ENCODE data around the gene DIO3. TPM values are rescaled to one million over a fixed set of nuclear protein-coding genes. Genes with fewer than 3 reads are reported as not detected.
A peak's percentile ranks its signal among the peaks of the same experiment; 100 is the strongest.

DIO3 gene
- total RNA-seq, 1 donor, result not detected

DNA sequence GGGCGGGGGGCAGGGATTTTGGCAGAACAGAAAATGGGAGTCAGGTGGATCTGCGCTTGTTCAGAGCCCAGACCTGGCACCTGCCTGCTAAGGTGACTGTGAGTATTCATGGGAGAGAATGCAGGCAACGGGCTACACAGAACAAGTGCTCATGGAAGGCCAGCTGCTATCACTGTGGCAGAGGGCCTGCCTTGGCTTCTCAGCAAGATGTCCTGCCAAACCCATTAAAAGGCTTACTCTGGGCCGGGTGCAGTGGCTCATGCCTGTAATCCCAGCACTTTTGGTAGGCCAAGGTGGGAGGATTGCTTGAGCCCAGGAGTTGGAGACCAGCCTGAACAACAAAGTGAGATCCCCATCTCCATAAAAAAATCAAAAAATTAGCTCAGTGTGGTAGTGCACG, 21.0 kb downstream of the DIO3 start:
- no peak overlapping the region for H3K4me3 ChIP-seq (ENCODE audit: low read depth, low read length)
- no peak for TF ChIP-seq CTCF (IDR thresholded peaks at IDR 0.05; ENCODE audit: insufficient read depth, low read depth, low read length)
- no peak for DNase-seq (ENCODE audit: low read depth)

DNA sequence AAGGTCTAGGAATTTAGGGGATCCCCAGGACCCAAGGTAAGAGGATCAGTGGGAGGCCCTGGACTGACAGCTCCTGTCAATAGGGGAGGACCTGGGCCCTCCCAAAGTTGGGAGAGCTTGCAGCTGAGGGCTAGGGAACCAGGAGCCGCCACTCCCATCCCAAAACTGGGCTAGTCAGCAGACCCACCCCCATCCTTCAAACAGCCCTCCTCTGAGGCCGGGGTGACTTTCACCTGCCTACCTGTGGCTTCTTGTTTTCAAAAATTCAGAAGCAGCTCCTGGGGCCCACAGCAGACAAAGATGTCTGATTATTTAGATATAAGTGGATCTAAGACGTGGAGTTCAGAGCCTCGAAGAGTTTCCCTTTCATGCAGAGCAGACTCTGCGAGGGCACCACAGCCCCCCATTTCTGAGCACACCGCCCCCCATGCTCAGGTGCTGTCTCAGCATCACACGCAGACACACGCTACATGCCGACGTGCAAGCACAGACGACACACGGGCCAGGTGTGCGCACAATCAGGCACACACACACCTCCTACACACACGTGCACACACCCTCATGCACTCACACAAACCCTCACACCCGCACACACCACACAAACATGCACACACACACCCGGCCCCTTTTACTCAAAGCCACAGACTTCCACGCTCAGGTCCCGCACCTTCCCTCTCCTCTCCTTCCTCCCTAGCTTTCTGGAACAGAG, 21.9 kb downstream of the DIO3 start:
- no peak for DNase-seq (ENCODE audit: low read depth)
- no peak overlapping the region for H3K4me3 ChIP-seq (ENCODE audit: low read depth, low read length)
- no peak for TF ChIP-seq CTCF (IDR thresholded peaks at IDR 0.05; ENCODE audit: insufficient read depth, low read depth, low read length)

DNA sequence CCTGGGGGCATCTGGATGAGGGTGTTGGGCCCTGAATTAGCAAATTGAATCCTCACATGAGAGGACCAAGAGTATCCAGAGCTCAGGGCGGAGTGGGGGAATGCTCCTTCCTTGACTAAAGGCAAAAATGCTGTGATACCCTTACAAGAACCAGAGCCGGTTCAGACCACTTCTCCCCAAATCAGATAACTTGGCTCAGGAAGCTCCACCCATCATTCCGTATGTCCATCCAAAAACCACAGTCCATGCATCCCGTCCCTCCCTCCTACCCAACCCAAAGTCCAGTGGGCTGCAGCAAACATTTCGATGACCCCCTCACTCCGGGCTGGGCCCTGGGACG, 22.4 kb downstream of the DIO3 start:
- DNase-seq (ENCODE audit: low read depth), result no peak
- no peak for TF ChIP-seq CTCF (IDR thresholded peaks at IDR 0.05; ENCODE audit: insufficient read depth, low read depth, low read length)
- no peak overlapping the region for H3K4me3 ChIP-seq (ENCODE audit: low read depth, low read length)

DNA sequence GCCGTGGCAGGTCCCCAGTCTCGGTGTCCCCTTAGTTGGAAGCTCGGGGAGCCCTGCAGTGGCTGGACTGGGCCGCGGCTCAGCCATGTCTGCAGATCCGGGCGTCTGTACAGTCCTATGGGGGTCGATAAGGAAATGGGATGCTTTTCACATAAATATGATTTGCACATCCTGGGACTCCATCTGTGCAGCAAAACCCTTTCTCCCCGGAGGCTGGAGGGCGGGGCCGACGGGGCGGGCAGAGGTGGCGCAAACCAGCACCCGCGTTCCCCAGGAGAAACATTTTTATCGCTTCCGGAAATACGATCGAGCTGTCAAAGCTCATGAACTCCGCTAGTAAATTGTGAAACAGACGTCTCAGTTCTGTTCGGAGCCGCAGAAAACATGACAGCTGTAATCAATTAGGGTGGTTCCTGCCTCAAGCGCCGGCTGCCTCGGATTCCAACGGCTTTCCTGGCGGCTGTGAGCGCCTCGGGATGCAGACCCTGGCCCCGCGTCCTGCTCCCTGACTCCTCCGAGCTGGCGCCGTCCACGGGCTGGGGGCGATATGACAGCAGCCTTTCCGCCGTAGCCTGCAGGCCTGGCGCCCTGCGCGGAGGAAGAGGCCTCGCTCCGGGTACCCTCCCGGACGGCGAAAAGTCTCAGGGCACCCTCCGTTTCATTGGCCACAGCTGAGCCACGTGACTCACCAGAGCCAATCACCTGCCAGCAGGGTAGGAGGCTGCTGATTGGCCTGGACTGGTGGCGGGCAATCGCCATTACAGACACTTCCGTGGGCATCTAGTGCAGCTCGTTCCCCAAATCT, 23.0 kb downstream of the DIO3 start:
- peak; percentile 81 for DNase-seq (ENCODE audit: low read depth)
- H3K4me3 ChIP-seq (ENCODE audit: low read depth, low read length), result peak overlapping the region; percentile 39
- TF ChIP-seq CTCF (IDR thresholded peaks at IDR 0.05; ENCODE audit: insufficient read depth, low read depth, low read length), result no peak

- no peak for DNase-seq (ENCODE audit: low read depth)
- TF ChIP-seq CTCF (IDR thresholded peaks at IDR 0.05; ENCODE audit: insufficient read depth, low read depth, low read length), result no peak
- no peak overlapping the region for H3K4me3 ChIP-seq (ENCODE audit: low read depth, low read length)
Measured at GRCh38 chr14:101585211-101585610, 23.9 kb downstream of the DIO3 start.

- DNase-seq (ENCODE audit: low read depth), result no peak
- no peak overlapping the region for H3K4me3 ChIP-seq (ENCODE audit: low read depth, low read length)
- TF ChIP-seq CTCF (IDR thresholded peaks at IDR 0.05; ENCODE audit: insufficient read depth, low read depth, low read length), result no peak
Measured at GRCh38 chr14:101586531-101587430, 25.5 kb downstream of the DIO3 start.
